Smooth muscle cell (in vitro differentiated cells): ENCODE measurements around the gene DGKK. TPM values are rescaled to one million over a fixed set of nuclear protein-coding genes. Genes with fewer than 3 reads are reported as not detected.

Source experiments
- DNase-seq: peaks from one replicate; lab custom pipeline; 2025; ENCODE audit not compliant: unreplicated experiment; lab: John Stamatoyannopoulos, UW
- H2AFZ ChIP-seq: fragments of 200-600 bp; sonication (generic); 2 replicates; pipeline ENCODE4 v1.6.0; 2016; ENCODE audit warnings: antibody characterized with exemption, low read depth, mild to moderate bottlenecking
- H3F3A ChIP-seq: fragments of 200-600 bp; sonication (generic); 2 replicates; pipeline ENCODE4 v1.6.0; 2017; ENCODE audit warnings: antibody characterized with exemption, low read depth
- H3K27ac ChIP-seq: fragments of 200-600 bp; sonication (generic); 2 replicates; pipeline ENCODE4 v1.5.1; 2016; ENCODE audit warnings: low read depth, mild to moderate bottlenecking
- H3K27me3 ChIP-seq: fragments of 200-600 bp; sonication (generic); 2 replicates; pipeline ENCODE4 v1.6.1; 2016; ENCODE audit warnings: low read depth, mild to moderate bottlenecking
- H3K36me3 ChIP-seq: fragments of 200-600 bp; sonication (generic); 2 replicates; pipeline ENCODE4 v1.5.1; 2016; ENCODE audit warnings: low read depth
- H3K4me1 ChIP-seq: fragments of 200-600 bp; sonication (generic); 2 replicates; pipeline ENCODE4 v1.5.1; 2016; ENCODE audit warnings: low read depth
- H3K4me2 ChIP-seq: fragments of 200-600 bp; sonication (generic); 2 replicates; pipeline ENCODE4 v1.6.0; 2016; ENCODE audit warnings: mild to moderate bottlenecking
- H3K4me3 ChIP-seq: fragments of 200-600 bp; sonication (generic); 2 replicates; pipeline ENCODE4 v1.5.1; 2016; ENCODE audit warnings: mild to moderate bottlenecking
- H3K79me2 ChIP-seq: fragments of 200-600 bp; sonication (generic); 2 replicates; pipeline ENCODE4 v1.6.0; 2016; ENCODE audit warnings: low read depth, mild to moderate bottlenecking
- H3K9ac ChIP-seq: fragments of 200-600 bp; sonication (generic); 2 replicates; pipeline ENCODE4 v1.6.0; 2016; ENCODE audit warnings: low read depth
- H3K9me3 ChIP-seq: fragments of 200-600 bp; sonication (generic); replicated peaks from 2 replicates; pipeline ENCODE4 v1.5.1; 2016; ENCODE audit warnings: low read depth
- H4K20me1 ChIP-seq: fragments of 200-600 bp; sonication (generic); 2 replicates; pipeline ENCODE4 v1.6.0; 2016; ENCODE audit warnings: low read depth
- CTCF ChIP-seq: fragments of 200-600 bp; sonication (generic); IDR thresholded peaks from 2 replicates; pipeline ENCODE4 v1.5.1; 2017; ENCODE audit warnings: borderline replicate concordance, mild to moderate bottlenecking, antibody characterized with exemption; ENCODE audit not compliant: insufficient read depth, poor library complexity, severe bottlenecking
- WGBS: methylation state at CpG from one replicate; pipeline ENCODE4 v1.1.7; 2016; ENCODE audit warnings: low lambda C conversion rate; 5-methylcytosine and 5-hydroxymethylcytosine counted together
- polyA plus RNA-seq: library from polyadenylated mRNA; unstranded; fragments of >200 nt; fragmentation: Nextera tagmentation; extraction: Ambion mirVana; gene quantifications from 2 replicates; pipeline ENCODE4 v1.2.1, GENCODE V29; 2016
- total RNA-seq: library from RNA; depleted of rRNA; stranded (reverse); fragments of >200 nt; gene quantifications from 2 replicates; pipeline ENCODE4 v1.2.3, GENCODE V29; 2014

The DGKK gene
- total and polyA plus RNA-seq, 2 experiments from 2014 or later = not detected

GRCh38 chrX:50458483-50458882 is 12.1 kb downstream of the DGKK start:
- H3K36me3 ChIP-seq = no peaks in the 10 kb centered on the region
- no peak for DNase-seq

GRCh38 chrX:50456712-50457484 is 13.7 kb downstream of the DGKK start:
- Histone ChIP-seq H3K36me3 (no peaks in the 10 kb centered on the region), H3K27ac (no peak overlapping the region), H2AFZ (no peak overlapping the region), H3K79me2 (no peaks in the 10 kb centered on the region), H3K9me3 (no peaks in the 10 kb centered on the region), H4K20me1 (no peaks in the 10 kb centered on the region), H3F3A (no peaks in the 10 kb centered on the region), H3K4me2 (no peak overlapping the region), H3K4me1 (no peaks in the 10 kb centered on the region), H3K9ac (no peak overlapping the region), H3K4me3 (no peak overlapping the region), H3K27me3 (peaks cover 8% of the 10 kb centered on the region)
- no peak for DNase-seq
- WGBS = 73% methylated on average over 6 of the region's 6 CpGs
- no peak for TF ChIP-seq CTCF

More at GRCh38 chrX:50458483-50458882, 12.1 kb downstream of the DGKK start:
- Histone ChIP-seq H2AFZ (no peak overlapping the region), H3K4me1 (no peaks in the 10 kb centered on the region), H3K27me3 (peaks cover 15% of the 10 kb centered on the region), H3K27ac (no peak overlapping the region), H3K4me3 (no peak overlapping the region), H3K9ac (no peak overlapping the region), H3K9me3 (no peaks in the 10 kb centered on the region), H4K20me1 (no peaks in the 10 kb centered on the region), H3K4me2 (no peak overlapping the region), H3K79me2 (no peaks in the 10 kb centered on the region), H3F3A (no peaks in the 10 kb centered on the region)
- 92% methylated on average over 3 of the region's 3 CpGs for WGBS
- no peak for TF ChIP-seq CTCF

- Histone ChIP-seq H3K27me3 (no peaks in the 10 kb centered on the region), H4K20me1 (no peaks in the 10 kb centered on the region), H3K27ac (no peak overlapping the region), H3K4me1 (no peaks in the 10 kb centered on the region), H3K9me3 (no peaks in the 10 kb centered on the region), H2AFZ (no peak overlapping the region), H3K79me2 (no peaks in the 10 kb centered on the region), H3K4me2 (no peak overlapping the region), H3F3A (no peaks in the 10 kb centered on the region), H3K36me3 (no peaks in the 10 kb centered on the region), H3K9ac (no peak overlapping the region), H3K4me3 (no peak overlapping the region)
- DNase-seq = no peak
- no peak for TF ChIP-seq CTCF
These were observed 17.8 kb downstream of the DGKK start for GRCh38 chrX:50452782-50453181.

- Histone ChIP-seq H3K4me3 (no peak overlapping the region), H3K27me3 (no peaks in the 10 kb centered on the region), H4K20me1 (no peaks in the 10 kb centered on the region), H3F3A (no peaks in the 10 kb centered on the region), H3K4me1 (no peaks in the 10 kb centered on the region), H3K36me3 (no peaks in the 10 kb centered on the region), H2AFZ (no peak overlapping the region), H3K79me2 (no peaks in the 10 kb centered on the region), H3K9ac (no peak overlapping the region), H3K4me2 (no peak overlapping the region), H3K9me3 (no peaks in the 10 kb centered on the region), H3K27ac (no peak overlapping the region)
- no peak for DNase-seq
- no peak for TF ChIP-seq CTCF
- WGBS = 53% methylated on average over 1 of the region's 1 CpG
These were observed 20.3 kb downstream of the DGKK start for GRCh38 chrX:50450324-50450723.
